ENCODE results near the gene ADARB1.

GRCh38 chr21:45209685-45210284, 135.4 kb downstream of the ADARB1 start:
- TF ChIP-seq CTCF (IDR thresholded peaks at IDR 0.05; ENCODE audit: control extremely low read depth in 1 of 3, insufficient read depth in 1 of 3, low read depth in 1 of 3, low read length in 3 of 3): no peak
- TF ChIP-seq POLR2A (IDR thresholded peaks at IDR 0.05; ENCODE audit: control extremely low read depth in 1 of 2, low read depth in 2 of 2, low read length in 2 of 2): no peak
- TF ChIP-seq CREB1 (IDR thresholded peaks at IDR 0.05): no peak

Measured in H1 (cell line).